ENCODE results near the gene MAPK7. TPM values are rescaled to one million over a fixed set of nuclear protein-coding genes. Genes with fewer than 3 reads are reported as not detected.

Gene MAPK7
- total RNA-seq, 1 donor from 2014 or later, result 25.1 TPM

- Mint-ChIP-seq H3K4me1 (ENCODE audit: low read depth, unreplicated experiment) (peaks cover 3% of the 10 kb centered on the region), H3K27me3 (ENCODE audit: low read depth, unreplicated experiment) (peaks cover 6% of the 10 kb centered on the region), H3K27ac (ENCODE audit: unreplicated experiment) (no peak overlapping the region), H3K4me3 (ENCODE audit: unreplicated experiment) (no peak overlapping the region), H3K36me3 (ENCODE audit: low read depth, unreplicated experiment) (peaks cover 14% of the 10 kb centered on the region), H3K9me3 (ENCODE audit: unreplicated experiment) (no peaks in the 10 kb centered on the region)
- Histone ChIP-seq H3K4me2 (ENCODE audit: low read length) (no peak overlapping the region), H3K27ac (ENCODE audit: low read depth, low read length) (no peak overlapping the region), H3K4me3 (ENCODE audit: insufficient read depth, low read depth, low read length) (no peak overlapping the region), H2AFZ (ENCODE audit: low read depth, low read length) (no peak overlapping the region), H3K36me3 (ENCODE audit: insufficient read depth, low read length) (no peaks in the 10 kb centered on the region), H3K4me1 (ENCODE audit: insufficient read depth, low read length) (peaks cover 15% of the 10 kb centered on the region), H4K20me1 (ENCODE audit: insufficient read depth, low read length) (peaks cover 5% of the 10 kb centered on the region), H3K27me3 (ENCODE audit: insufficient read depth, low read length) (no peaks in the 10 kb centered on the region), H3K9ac (ENCODE audit: low read length) (no peak overlapping the region), H3K9me3 (ENCODE audit: insufficient read depth, low read depth, low read length) (no peaks in the 10 kb centered on the region), H3K79me2 (ENCODE audit: insufficient read depth, low read length) (no peaks in the 10 kb centered on the region)
- DNase-seq (ENCODE audit: low read depth) (no peak), FAIRE-seq (no peak)
- TF ChIP-seq EZH2 (IDR thresholded peaks at IDR 0.05; ENCODE audit: insufficient read depth, low read length), result no peak
- TF ChIP-seq CTCF (IDR thresholded peaks at IDR 0.05; ENCODE audit: insufficient read depth, low read depth, low read length), result no peak
These were observed 19.1 kb upstream of the MAPK7 start for GRCh38 chr17:19359151-19359550.

DNA sequence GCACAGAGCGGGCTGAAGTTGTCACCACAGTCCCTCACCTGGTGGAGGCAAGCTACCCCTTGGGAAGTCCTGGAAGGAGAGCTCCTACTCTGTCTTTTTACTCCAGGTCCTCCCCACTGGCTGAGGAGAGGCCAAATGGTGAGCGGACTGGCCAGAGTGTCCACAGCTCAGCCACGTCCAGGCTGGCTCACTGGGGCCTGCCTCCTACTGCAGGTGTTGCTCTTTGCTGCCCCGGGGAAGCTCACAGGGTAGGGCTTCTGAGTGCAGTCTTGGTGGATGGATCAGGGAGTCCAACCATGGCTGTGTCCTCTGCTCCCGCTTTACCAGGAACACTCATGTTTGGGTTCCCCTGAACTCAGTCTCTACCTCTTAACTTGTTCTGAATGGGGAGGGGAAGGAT, 18.4 kb upstream of the MAPK7 start:
- H3K27me3 ChIP-seq (ENCODE audit: insufficient read depth, low read length), result no peaks in the 10 kb centered on the region
- no peak overlapping the region for H3K27ac Mint-ChIP-seq (ENCODE audit: unreplicated experiment)
- H3K4me2 ChIP-seq (ENCODE audit: low read length), result no peak overlapping the region
- H3K4me3 Mint-ChIP-seq (ENCODE audit: unreplicated experiment), result no peak overlapping the region
- H3K4me3 ChIP-seq (ENCODE audit: insufficient read depth, low read depth, low read length), result no peak overlapping the region
- H3K27ac ChIP-seq (ENCODE audit: low read depth, low read length), result no peak overlapping the region
- H3K9me3 Mint-ChIP-seq (ENCODE audit: unreplicated experiment), result no peaks in the 10 kb centered on the region
- no peaks in the 10 kb centered on the region for H3K36me3 ChIP-seq (ENCODE audit: insufficient read depth, low read length)
- FAIRE-seq (no peak), DNase-seq (ENCODE audit: low read depth) (no peak)
- peaks cover 5% of the 10 kb centered on the region for H3K4me1 Mint-ChIP-seq (ENCODE audit: low read depth, unreplicated experiment)
- H3K27me3 Mint-ChIP-seq (ENCODE audit: low read depth, unreplicated experiment), result peaks cover 11% of the 10 kb centered on the region
- H3K79me2 ChIP-seq (ENCODE audit: insufficient read depth, low read length), result no peaks in the 10 kb centered on the region
- peaks cover 8% of the 10 kb centered on the region for H3K4me1 ChIP-seq (ENCODE audit: insufficient read depth, low read length)
- no peaks in the 10 kb centered on the region for H3K9me3 ChIP-seq (ENCODE audit: insufficient read depth, low read depth, low read length)
- TF ChIP-seq EZH2 (IDR thresholded peaks at IDR 0.05; ENCODE audit: insufficient read depth, low read length) (no peak), CTCF (IDR thresholded peaks at IDR 0.05; ENCODE audit: insufficient read depth, low read depth, low read length) (no peak)
- peaks cover 5% of the 10 kb centered on the region for H4K20me1 ChIP-seq (ENCODE audit: insufficient read depth, low read length)
- no peak overlapping the region for H2AFZ ChIP-seq (ENCODE audit: low read depth, low read length)
- no peak overlapping the region for H3K9ac ChIP-seq (ENCODE audit: low read length)
- H3K36me3 Mint-ChIP-seq (ENCODE audit: low read depth, unreplicated experiment), result peaks cover 14% of the 10 kb centered on the region

DNA sequence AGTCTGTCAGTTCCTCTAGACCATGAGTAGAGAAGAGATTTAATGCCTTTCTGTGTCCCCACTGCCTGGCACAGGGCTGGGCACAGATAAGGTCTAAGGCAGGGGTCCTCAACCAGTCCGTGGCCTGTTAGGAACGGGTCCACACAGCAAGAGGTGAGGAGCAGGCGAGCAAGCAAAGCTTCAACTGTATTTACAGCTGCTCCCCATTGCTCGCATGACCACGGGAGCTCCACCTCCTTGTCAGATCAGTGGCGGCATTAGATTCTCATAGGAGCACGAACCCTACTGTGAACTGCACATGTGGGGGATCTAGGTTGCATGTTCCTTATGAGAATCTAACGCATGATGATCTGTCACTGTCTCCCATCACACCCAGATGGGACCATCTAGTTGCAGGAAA, 17.5 kb upstream of the MAPK7 start:
- FAIRE-seq, result no peak

More for the DNA sequence above, 17.5 kb upstream of the MAPK7 start:
- H3K27me3 ChIP-seq (ENCODE audit: insufficient read depth, low read length), result no peaks in the 10 kb centered on the region
- no peaks in the 10 kb centered on the region for H3K9me3 ChIP-seq (ENCODE audit: insufficient read depth, low read depth, low read length)
- no peak overlapping the region for H3K27ac ChIP-seq (ENCODE audit: low read depth, low read length)
- no peak overlapping the region for H2AFZ ChIP-seq (ENCODE audit: low read depth, low read length)
- peaks cover 15% of the 10 kb centered on the region for H3K36me3 Mint-ChIP-seq (ENCODE audit: low read depth, unreplicated experiment)
- no peaks in the 10 kb centered on the region for H3K9me3 Mint-ChIP-seq (ENCODE audit: unreplicated experiment)
- no peaks in the 10 kb centered on the region for H3K79me2 ChIP-seq (ENCODE audit: insufficient read depth, low read length)
- H3K4me1 ChIP-seq (ENCODE audit: insufficient read depth, low read length), result peaks cover 7% of the 10 kb centered on the region
- H3K36me3 ChIP-seq (ENCODE audit: insufficient read depth, low read length), result no peaks in the 10 kb centered on the region
- no peak overlapping the region for H3K4me3 ChIP-seq (ENCODE audit: insufficient read depth, low read depth, low read length)
- H4K20me1 ChIP-seq (ENCODE audit: insufficient read depth, low read length), result peaks cover 5% of the 10 kb centered on the region
- peaks cover 4% of the 10 kb centered on the region for H3K4me1 Mint-ChIP-seq (ENCODE audit: low read depth, unreplicated experiment)
- H3K9ac ChIP-seq (ENCODE audit: low read length), result no peak overlapping the region
- TF ChIP-seq CTCF (IDR thresholded peaks at IDR 0.05; ENCODE audit: insufficient read depth, low read depth, low read length) (no peak), EZH2 (IDR thresholded peaks at IDR 0.05; ENCODE audit: insufficient read depth, low read length) (no peak)
- no peak overlapping the region for H3K27ac Mint-ChIP-seq (ENCODE audit: unreplicated experiment)
- no peak for DNase-seq (ENCODE audit: low read depth)
- H3K27me3 Mint-ChIP-seq (ENCODE audit: low read depth, unreplicated experiment), result peaks cover 11% of the 10 kb centered on the region
- H3K4me3 Mint-ChIP-seq (ENCODE audit: unreplicated experiment), result no peak overlapping the region
- no peak overlapping the region for H3K4me2 ChIP-seq (ENCODE audit: low read length)
